ENCODE data around the gene POP7.
A peak's percentile ranks its signal among the peaks of the same experiment; 100 is the strongest.

POP7 gene

DNA sequence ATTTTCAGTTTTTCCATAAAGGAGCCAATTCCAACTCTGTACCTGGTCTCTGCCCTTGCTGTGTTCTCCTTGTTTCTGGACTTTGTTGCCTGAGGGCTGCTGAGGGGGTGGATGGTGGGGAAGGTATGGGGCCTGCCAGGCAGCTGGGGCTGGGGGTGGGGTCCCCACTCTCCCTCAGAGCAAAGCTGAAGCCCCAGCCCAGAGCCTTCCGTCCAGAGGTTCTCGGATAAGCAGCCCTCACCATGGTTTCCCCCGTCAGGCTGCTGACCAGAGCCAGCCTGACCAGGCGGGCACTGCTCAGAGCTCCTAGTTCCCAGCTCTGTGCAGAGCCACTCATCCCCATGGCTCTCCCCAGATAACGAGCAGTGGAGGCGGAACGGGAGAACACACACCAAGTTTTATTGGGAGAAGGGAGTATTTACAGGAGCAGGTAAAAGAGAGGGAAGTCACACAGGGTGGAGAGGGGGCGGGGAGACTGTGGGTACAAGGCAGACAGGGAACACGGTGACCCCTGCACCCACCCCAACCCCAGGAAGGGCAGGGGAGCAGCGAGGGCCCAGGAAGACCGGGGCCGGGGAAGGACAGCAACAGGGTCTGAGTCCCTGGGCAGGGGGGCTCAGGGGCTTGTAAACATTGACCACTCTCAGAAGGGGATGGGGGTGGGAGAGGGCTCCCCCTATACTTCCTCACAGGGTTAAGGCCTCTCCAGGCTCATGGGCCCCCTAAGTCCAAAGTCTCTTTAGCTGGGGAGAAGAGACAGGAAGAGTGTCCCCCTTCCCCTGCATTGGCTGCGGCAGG is 26.6 kb upstream of the POP7 start:
- no peak for DNase-seq

DNA sequence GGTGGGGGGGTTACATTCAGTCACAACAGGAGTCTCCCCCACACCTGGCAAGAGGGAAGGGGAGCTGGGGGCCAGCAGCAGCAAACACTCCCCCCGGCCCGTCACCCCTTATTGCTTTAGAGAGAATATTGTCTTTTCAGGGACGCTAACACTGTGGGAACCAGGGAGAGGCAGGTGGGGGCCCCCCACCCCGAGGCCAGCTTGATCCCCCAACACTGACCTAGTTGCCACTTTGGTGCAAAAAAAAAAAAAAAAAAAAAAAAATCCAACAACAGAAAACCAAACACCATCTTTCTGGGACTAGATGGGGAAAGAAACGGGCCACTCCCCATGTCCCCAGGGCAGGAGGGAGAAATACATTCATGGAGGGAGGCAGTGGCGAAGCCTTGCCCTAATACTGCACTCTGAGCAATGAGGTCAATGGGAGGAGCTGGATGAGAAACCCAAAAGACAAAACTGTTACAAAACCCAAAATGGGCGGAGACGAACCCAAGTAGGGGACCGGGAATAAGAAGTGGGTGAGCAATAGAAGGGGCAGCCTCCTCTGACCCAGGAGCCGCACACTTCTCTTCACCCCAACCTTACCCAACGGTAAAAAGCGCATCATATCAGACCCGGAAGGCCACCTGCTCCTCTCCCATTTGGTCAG is 25.9 kb upstream of the POP7 start:
- DNase-seq = no peak

DNA sequence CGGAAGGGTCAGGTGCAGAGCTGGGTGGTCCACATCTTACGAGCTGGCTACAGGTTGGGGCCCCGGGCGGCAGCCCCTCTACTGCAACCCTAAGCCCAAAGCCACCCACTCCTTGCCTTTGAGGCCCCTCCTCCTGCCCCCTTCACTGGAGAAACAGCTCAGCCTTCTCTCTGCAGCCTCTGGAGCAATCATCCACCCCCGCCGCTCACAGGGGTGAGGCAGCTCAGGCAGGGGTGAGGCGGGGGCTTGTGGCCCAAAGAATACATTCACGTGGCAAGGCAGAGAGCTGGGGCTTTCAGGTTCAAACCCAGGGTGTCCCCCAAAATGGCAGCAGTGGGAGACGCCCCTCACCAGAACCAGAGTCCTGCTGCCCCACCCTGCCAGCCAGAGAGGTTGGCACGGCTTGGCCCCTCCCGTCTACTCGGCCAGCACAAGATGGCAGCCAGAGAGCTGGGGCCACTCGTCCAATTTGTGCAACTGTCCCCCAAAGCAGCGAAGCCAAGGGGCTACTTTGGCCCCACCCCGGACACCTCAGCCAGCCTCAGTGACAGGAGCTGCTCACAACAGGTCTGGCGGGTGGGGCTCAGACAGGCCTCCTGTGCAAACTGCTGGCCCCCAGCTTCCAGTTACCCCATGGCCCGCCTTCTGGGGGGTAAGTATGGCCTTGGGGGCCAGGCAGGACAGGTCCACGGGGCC is 25.2 kb upstream of the POP7 start:
- DNase-seq = no peak

DNA sequence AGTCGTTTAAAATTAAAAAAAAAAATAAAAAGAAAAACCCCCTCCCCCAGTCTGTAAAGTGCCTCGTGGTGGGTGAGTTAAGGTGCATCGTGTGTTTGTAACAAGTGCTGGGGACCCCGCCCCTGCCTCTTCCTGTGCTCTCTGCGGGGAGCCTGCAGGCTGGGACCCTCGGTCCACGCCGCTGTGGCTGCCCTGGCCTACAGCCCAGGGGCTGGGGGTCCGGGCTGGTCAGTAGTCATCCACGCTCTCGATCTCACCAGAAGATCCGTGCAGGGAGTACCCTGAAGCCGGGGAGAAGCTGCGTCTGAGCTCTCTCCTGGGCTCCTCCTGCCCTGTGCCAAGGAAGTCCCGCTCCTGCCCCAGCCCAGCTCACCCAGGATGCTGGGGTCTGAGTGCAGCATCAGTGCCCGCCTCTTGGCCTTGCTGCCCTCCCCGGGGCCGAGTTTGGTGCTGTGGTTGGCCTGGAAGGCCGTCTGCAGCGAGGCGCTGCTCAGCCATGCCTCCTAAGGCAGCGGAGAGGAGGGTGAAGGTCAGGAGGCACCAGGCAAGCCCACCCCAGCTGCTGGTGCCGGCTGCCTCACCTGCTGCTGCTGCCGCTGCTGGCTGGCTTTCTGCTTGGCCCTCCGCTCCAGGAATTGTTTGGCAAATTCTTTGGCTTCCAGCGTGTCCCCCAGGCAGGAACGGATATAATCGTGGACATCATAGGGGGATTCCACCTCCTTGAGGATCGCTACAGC is 24.3 kb upstream of the POP7 start:
- DNase-seq = no peak

DNA sequence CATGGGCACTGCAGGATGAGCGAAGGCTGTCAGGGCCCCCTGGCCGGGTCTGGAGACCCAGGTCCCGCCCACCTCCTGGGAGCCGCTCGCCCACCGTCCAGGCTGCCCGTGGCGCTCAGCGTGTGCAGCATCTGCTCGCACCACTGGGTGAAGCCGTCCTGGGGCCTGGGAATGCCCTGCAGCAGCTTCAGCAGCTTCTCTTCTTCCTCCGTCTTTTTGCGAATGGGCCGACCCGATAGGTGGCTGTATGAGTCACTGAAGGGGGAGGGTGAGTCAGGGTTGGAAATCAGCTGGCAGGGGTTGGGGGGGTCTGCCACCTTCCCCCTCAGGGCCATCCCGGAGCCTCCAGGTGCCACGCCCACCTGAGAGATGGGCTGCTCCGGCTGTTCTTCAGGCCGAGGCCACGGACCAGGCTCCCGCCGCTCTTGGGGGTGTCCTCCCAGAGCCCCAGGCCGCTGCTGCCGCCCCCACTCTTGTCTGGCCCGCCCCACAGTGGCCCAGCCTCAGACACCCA is 23.6 kb upstream of the POP7 start:
- DNase-seq = no peak

DNA sequence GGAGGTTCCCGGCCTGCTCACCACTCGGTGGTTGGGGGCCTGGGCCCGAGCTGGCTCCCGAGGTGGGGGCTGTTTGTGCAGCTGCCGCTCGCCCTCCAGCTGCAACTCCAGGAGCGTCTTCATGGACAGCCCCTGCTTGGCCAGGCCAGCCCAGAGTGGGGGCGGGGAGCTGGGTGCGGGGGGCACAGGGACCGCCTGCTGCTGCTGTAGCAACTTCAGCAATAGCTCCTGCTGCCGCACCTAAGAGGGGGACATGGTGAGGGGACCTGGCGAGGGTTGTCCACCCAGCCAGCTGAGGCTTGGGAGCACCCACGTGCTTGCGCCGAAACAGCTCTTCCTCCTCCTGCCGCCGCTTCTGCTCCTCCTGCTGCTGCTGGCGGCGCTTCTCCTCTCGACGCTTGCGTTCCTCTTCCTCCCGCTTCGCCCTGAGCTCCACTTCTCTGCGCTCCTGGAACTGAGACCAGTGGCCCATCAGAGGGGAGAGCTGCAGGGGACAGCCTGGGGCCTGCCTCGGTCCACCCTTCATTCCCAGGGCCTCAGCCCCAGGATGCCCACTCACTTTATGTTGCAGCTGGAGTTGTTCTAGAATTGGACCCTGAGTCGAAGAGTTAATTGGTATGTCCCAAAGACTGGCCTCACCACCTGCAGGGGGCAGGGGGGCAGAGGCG is 22.8 kb upstream of the POP7 start:
- DNase-seq = no peak

DNA sequence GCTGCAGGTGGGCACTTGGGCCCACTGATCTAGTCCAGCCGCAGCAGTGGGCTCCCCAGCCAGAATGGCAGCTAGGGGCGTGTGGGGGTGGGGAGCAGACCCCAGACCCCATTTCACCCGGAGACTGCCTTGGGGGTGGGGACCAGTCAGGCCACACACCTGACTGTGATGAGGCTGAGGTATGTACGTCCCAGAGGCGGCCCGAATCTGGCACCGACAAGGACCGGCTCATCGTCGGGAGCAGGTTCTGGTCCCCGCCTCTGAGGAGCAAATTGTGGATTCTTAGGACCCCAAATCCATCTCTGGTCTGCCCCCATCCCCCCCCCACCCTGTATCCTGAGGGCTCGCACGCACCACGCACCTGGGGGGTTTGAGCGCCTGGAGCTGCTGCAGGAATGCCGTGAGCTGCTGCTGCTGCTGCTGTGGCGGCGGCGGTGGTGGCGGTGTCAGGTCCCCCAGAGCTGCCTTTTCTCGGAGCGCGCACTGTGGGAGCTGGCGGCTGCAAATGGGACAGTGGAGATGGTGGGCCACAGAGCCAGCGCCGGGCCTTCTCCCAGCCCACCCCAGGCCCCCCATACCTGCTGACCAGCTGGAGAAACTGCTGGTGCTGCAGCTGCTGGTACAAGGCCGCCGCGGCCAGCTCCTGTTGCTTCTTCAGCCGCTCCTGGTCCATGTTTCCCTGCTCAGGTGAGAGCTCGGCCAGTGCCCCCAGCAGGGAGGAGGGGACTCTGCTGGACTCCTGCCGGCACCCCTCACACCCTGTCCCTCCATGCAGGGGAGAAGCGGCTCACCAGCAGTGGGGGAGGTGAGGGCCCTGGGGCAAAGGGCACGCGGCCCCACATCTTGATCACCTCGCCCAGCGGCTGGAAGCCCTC is 22.0 kb upstream of the POP7 start:
- DNase-seq = no peak

DNA sequence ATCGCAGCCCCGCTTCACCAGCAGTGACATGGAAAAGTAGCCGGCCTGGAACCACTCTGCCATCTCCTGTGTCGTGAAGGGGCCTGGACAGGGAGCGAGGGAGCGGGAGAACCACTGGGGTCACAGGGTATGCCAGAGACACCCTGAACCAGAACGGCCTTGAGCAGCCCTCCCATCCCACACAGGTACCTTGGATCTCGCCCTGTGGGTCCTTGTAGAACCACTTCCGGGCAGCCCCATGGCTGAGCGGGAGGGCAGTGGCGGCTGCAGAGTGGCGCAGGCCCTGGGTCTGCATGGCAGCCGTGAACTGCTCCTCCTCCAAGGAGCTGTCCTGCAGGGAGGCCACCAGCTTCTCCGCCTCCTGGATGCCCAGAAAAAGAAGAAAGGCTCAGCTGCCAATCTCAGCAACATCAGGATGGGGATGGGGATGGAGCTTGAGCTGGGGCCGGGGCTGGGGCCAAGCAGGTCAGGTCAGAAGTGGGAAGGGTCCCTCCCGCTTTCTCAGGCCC is 21.3 kb upstream of the POP7 start:
- no peak for DNase-seq

DNA sequence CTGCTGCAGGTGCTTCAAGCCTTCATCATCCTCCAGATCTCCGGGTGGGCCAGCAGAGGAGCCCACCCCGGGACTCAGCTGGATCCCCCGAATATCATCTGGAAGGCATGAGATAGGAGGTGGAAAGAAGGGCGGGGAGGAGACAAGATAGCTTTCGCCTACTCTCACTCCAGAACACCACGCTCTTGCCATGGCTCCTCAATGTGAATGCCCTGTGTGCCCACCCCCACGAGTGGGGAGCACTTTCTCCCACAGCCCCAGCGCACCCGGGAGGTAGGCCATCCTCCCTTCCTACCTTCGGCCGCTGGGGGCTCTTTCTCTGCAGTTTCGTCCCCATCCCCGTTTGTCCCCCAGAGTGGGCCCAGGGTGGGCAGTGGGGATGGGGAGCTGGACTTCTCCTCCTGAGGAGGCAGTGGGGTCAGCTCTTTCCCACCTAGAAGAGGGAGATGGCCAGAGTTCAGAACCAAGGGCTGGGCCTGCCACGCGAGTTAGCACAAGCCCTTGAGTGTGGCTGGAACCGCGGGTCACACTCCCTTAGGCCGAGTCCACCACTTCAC is 20.8 kb upstream of the POP7 start:
- DNase-seq = no peak

DNA sequence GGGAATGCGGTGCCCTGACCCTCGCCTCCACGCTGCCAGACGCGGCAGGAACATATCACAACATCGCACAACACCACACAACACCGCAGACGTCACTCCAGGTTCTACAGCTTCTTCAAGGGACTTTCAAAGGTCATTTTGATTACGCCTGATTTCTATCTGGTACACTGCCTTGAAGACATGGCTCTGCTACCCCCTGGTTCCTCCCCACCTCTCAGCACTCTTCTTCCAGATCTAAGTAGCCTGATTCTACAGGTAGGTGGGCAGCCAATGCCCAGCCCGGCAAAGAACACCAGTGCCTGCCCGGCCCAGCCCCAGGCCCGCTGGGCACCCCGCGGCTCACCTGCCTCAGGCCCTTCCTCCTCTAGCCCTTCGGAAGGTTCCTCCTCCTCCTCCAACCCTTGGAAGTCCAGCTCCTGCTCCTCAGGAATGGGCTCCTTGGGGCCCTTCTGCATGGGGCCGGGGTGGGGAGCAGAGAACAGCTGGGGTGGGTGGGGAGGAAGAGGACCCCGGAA is 20.2 kb upstream of the POP7 start:
- no peak for DNase-seq

DNA sequence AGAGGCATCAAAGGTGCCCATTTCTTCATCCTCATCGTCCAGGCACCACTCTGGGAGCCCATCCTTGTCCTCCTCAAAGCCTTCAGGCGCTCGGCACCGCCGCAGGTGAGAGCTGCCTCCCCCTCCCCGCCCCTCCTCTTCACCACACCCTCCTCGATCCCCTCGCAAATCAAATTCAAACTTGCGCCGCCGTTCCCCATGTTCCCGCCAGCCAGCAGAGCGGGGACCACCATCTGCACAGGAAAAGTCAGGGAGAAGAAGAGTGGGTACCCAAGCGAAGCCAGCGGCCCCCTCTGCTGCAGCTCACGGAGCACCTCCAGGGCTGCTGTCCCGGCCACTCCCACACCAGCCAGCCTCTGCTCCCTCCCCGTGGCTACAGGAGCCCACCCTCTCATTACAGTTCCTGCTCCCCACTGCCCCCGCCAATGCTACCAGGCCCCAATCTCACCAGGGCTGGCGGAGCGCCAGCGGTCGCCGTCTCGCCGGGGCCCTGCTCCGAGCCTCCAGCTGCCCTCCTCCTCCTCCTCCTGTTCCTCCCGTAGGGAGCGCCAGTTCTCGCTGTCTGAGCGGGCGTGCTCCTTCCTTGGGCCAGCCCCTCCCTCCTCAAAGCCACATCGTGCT is 19.6 kb upstream of the POP7 start:
- no peak for DNase-seq

DNA sequence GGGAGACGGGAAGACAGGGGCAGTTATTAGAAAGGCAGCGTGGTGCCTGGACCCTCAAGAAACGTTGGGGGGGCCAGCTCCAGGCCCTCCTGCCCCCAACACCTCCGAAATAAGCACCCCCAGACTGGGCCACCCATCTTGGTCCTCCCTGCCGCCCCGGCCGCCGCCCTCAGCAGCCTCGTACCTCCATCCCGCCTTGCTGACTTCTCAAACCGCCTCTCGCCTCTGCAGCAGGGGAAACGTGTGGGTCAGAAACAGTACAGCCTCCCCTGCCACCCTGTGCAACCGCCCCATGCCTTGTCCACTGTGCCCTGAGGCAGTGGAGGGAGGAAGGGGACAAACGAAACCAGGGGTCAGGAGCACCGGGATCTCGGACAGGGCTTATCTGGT is 19.1 kb upstream of the POP7 start:
- no peak for DNase-seq

DNA sequence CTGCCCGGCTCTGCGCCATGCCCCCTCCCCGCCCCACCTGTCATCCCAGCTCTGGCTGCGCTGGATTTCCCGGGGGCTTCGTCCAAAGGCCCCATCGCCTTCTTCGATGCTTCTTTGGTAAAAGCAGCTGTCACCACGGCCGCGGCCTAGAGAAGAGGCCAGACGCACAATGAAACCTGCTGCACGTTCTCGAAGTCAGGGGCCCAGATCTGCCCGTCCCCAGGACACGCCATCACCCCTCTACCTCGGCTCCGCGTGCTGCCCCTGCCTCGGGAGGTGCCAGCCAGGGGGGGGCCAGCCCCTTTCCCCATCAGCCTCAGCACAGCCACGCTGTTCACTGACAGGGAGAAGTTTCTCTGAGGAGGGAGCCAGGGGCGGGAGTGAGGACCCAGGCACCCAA is 18.7 kb upstream of the POP7 start:
- DNase-seq = no peak

DNA sequence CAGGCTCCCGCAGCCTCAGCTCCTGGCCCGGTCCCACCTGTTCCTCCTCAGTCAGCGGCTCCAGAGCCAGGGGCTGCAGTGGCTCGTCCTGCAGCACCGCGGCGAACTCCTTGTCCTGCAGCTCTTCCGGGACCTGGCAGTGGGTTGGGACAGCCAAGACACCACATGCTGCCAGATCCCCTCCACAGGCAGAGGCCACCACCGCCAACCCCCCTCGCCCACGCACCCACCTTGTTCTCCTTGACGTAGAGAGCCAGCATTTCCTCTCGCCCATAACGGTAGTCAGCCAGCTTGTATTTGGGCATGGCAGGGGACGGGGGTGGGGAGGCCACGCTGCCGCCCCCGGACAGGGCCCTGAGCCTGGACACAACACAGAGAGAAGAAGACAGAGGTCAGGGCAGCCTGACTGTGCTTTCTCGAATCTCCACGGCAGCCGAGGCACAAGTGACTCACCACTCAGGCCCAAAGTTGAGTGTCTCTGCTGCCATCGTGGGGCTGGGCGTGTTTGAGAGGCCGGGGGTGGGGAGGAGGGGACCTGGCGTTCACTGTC is 18.1 kb upstream of the POP7 start:
- no peak for DNase-seq

DNA sequence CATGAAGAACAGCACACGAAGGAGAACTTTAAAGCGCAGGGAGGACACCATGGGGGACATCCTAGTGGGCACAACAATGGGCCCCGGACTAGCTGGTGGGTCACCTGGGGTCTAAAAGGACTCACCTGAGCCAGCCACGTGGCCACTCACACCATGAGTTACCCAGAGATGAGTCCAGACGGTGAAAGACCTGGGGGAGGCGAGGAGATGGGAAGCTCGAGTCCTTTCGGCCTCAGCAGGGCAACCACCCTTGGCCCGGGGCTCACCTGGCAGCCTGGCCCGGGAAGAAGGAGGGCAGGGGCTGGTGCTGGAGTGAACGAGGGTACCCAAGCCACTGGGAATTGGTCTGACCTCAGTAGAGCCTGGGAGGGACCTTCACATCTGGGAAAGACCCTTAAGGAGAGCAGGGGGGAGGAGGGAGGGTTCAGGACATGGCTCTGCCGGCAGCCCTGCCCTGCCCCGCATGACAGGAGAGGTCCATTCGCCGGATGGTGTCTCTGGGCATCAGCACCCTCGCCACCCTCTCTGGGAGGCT is 17.5 kb upstream of the POP7 start:
- DNase-seq = no peak

DNA sequence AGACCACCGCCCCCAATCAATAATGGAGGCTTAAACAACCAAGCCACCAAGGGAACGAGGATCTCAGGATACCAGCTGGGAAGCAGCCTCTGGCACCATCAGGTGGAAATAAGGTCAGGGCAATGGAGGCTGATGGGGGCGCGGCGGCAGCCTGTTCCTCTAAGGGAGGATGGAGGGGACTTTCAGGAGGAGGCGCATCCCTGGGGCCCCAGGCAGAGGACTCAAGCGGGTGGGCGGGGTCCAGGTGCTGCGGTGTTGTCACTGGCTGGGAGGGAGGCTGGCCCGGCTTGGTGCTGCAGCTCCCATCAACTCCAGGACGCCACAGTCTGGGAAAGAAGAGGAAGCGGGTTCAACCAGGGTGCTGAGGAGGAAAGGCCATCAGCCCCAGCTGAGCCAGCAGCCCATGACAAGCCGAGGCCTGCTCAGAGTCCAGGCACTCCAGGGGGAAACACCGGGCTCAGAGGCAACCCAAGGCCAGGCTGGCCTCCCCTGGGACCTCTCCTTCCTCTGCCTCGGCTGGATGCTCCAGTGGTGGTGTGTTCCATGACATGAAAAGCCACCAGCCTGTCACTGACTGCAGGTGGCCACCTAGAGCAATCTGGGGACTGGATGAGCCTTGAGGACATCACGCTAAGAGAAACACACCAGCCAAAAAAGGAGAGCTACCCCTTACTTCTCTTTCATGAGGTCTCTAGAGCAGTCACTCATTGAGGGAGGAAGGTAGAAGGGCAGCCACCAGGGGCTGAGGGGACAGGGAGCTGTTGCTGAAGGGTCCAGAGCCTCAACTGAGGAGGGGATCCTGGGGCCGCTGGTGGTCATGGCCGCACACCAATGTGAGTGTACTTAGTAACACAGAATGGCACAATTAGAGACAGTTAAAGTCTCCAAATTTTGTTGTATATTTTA is 16.4 kb upstream of the POP7 start:
- no peak for DNase-seq

DNA sequence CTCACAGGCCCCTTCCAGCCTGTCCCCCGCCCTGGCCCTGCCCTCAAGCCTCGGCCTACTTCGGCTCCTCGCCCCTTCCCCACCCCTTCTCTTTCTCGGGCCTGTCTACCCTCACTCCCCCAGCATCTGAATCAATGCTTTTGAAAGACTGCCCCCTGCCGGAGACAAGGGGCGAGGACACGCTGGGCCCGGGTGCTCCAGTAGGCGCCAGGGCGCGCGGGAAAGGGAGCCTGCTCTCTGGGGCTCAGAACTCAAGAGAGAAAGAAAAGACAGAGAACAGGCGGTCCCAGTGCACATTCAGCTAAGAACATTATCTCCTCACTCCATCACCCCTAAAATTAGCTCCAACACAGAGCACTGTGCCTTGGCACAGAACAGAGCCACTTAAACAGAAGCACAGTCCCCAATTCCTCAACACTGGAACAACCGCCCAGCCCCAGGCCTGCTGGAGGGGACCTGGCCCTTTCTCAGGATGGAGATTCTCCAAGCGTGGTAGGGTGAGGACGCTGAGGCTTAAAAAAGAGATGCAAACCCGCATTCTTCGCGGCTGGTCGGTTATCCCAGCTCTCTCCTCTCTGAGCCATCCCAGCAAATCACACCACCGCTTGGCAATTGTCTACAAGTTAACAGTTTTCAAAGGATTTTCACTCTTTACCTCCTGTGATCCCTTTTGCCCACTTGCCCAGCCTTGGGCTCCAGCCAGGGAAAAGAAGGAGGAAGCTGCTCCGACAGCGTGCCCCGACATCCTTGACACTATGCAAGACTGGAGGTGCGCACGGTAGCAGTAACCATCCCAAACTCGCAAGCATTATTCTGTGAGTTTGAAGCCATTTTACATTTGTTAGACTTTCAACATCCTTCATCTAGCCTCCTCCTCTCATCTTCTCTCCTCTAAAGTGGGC is 14.0 kb upstream of the POP7 start:
- peak; percentile 63 for DNase-seq

DNA sequence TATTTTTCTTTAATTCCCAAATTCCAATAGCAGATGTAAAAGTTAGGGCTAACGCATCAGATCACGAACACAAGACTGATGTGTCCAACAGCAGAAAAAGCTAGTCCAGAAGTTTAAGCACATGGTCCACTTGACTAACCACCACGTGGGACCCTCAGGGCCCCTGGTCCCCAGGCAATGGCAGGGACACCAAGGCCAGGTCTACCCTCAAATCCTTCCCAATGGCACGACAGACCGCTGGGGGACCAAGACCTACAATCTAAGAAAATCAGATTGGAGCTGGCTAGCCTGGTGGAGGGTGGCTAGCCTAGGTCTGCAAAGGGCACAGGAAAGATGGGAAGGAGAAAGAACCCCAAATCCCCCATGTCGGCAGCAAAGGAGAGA is 13.4 kb upstream of the POP7 start:
- no peak for DNase-seq

Measured in NCI-H1105 treated with DMSO at 0.1 percent for 48 hours (cell line).